Suppressor macrophage treated with lipopolysaccharide for 1 hour (primary cell): ENCODE measurements around the gene ASXL1.

Experiments
- DNase-seq, 3 donors: peaks; one replicate each; pipeline ENCODE4 v3.0.0-alpha.2; 2020 to 2022

The ASXL1 gene

DNA sequence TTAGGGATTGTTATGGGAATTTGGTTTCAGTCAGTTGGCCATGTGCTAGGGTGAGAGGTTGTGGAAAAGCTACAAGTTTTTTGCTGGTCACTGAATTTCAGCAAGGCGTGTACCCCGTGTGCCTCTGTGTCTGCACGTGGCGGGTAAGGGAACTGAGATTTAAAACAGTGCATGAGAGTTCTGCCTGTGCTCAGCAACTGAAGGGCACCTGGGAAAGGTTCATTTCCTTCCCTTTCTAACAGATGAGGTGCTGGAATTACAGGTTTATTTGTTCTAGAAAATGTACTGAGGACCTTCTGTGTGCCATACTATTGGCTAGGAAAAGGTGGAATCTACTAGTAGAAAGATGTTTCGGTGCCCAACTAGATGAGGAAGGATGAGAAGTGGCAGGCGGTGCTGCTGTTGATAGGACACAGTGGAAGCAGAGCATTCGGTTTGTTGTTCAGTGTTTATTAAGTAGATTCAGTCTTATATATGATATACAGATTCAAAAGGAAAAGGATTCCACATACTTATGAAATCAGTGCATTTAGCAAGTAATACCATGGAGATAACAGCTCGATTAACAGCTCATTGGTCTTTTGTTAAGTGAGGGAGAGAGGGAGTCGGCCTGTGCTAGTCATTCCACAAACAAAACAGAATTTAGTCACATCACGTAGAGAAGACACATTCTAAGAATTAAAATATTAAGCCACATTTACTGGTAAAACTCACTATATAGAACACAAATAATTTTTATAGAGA lies 84.7 kb downstream of the ASXL1 start:
- no peak for DNase-seq

DNA sequence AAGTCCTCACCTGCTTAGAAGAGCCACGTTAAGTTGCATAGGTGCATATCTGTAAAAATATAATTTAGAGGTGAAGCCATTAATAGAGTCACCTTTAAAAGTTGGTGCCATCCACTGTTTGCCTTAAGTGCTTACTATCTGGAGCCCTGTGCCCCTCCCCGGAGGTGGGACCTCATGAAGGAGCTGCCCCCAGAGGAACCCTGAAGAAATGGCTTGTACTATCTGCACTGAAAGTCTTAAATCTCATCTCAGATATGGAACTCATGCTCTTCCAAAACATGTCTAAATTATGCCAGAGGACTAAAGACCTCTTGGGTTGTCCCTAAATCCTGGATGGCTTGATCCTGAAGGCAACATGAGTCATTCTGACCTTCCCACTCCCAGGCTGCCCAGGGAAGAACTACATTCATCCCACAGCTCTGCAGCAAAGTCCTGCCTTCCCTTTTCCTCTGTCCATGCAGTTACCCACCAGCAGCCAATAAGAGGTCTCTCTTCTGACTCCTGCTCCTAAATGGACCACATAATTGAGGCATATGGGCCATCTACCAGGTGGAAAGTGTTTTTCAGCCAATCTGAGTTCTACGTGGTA lies 85.3 kb downstream of the ASXL1 start:
- DNase-seq: no peak

DNA sequence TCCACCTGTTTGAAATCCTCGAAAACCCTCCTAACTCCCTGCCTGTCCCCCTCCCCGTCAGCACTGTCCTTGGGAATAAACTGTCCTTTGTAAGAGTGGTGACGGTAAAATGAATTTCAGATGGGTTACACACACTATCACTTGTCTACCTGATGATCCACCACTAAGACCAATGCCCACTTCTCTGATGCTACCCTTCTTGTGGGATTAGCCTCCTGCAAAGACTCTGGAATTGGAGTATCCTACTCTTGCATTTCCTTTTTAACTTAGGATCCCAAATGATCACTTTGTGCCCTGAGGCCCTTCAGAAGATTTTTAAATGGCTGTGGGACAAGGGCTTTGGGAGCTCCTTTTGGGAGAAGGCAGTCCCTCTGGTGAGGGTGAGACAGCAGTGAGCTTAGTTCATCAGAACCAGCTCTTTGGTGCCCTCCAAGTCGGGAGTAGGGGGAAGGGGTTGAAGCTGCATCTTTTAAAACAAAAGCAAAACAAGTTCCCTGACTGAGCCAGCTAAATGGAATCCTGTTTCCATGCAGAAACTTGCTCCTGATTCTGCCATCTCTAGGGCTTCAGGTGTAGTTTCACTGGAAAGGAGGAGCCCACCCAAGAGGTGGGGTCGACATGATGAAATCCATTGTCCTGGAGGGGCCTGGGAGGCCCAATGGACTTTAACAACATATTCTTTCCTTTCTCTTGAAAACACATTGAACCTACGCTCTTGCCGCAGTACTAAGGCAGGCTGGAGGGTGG lies 86.5 kb downstream of the ASXL1 start:
- no peak for DNase-seq

DNA sequence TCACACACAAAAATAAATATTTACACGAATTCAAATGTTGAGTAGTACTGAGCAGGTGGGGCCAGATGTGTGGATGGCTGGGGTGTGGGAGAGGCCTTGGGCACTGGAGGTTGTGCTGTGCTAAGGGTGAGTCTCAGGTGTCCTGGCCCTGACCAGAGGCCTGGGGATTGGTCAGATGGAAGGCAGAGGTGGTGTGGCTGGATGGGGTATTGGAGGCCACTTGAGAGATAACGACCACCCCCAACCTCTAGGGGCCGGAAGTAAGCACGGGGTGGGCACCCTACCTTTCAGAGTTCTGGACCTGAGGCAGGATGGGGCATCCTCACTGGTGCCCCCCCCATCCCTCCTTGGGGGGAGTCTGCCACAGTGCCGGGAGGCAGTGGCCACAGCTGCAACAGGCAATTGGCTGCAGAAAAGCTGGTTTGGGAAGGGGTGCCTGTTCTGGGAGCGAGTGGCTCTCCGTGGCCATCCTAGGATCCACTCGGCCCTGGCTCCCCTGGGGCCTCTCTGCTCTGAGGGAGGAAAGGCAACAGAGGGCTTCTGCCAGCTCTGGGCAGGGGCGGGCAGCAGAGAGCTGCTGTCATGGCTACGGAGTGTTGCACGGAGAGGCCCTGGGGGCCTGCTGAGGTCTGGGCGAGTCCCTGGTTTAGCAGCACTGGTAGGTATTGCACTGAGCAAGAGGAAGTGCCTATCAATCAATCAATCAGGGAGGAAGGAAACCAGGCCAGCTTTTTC lies 87.6 kb downstream of the ASXL1 start:
- DNase-seq: no peak

DNA sequence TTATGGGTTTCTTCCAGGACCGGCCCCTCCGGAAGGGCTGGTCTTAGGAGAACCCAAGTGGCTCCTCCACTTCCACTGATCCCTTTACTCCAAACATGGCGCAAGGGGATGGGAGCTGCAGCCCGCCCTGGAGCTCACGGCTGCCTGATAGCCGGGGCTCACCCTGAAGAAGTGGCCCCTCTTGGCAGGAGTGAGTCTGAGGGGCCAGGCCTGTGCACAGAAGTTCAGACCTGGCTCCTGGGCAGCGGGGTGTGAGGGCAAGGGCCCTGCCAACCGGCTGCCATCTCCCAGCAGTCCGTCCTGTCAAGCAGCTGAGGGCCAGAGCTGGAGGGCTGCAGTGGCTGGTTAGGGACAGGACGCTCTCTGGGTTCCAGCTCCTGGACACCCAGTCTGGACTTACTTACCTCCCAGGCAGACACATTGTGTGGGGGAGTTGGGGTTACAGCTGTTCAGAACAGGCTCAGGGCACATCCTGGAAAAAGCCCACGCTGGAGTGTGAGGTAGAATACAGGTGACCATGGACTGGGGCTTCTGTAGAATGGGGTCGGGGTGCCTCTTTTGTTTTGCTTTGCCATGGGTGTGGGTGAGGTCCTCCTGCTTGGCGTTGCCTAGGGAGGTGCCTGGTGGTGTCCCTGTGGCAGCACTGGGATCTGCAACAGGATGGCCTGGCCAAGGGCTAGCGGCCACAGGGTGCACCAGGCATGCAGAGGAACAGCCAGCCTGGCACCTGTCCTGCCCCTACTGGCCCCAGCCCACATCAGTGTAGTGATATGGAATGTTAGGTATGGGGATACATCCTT lies 88.4 kb downstream of the ASXL1 start:
- DNase-seq: no peak

DNA sequence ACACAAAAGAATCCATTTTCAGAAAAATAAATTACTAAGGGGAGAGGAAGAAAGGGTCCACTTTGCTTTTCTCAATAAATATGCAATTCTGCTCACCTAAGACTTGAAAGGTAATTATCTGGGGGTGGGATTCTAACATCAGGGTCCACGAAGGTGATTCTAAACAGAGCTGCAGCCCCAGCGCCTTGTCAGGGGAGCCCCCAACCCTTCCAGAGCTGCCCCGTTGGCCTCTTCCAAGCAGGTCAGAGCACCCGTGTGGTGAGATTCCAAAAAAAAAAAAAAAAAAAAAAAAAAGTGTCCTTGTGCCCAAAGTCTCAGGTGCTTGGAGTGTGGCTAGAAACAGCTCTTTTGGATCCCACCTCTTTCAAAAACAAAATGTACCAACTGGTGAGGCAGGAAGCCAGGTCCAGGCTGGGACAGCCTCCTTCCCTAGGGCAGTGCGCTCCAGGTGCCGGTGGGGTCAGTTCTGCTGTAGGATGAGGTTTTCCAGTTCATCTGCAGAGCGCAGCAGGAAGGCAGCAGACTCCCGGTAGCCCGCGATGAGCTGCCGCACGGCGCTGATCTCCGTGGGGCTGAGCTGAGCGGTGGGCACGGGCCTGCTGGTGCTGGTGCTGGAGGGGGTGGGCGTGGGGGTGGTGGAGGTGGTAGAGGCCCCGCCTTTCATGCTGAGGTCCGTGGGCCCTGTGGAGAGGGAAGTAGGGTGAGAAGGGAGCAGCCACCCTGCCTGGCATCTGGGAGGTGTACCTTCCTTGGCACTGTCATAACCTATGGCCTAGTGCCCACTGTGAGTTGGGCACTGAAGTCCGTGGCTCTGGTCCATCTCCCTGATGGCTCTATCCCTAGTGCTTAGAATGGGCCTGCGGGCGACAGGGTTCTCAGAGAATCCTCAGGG lies 89.3 kb downstream of the ASXL1 start:
- no peak for DNase-seq

DNA sequence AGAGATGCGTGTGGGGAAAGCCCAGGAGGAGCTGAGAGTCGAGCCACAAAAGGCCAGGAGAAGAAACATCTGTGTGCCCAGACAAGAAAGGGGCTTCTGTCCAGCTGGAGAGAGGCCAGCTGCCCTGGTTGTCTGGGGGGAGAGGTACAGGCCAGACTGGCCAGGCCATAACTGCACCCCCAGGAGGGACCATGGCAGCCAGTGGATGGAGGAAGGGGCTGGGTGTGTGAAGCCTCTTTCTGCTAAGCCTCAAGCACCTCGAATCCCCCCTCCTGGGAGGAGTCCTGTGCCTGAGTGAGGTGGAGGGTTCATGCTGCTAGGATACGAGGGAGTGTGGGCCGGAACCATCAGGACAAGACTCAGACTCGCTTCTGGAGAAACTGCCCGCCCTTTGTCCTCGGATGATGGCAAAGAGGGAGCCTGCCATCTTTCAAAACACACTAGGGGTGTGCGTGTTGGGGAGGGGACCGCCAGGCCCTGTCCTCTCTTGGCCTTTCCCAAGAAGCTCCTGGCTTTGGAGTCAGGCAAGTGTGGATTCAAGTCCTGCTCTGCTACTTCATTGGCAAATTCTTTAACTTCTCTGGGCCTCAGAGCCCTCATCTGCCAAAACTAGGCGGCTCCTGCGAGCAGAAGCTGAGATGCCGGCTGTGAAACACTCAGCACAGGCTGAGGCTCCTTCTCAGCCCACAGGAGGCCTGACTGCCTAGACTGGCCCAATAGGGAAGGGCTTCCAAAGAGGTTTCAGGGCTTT lies 90.3 kb downstream of the ASXL1 start:
- DNase-seq: no peak

DNA sequence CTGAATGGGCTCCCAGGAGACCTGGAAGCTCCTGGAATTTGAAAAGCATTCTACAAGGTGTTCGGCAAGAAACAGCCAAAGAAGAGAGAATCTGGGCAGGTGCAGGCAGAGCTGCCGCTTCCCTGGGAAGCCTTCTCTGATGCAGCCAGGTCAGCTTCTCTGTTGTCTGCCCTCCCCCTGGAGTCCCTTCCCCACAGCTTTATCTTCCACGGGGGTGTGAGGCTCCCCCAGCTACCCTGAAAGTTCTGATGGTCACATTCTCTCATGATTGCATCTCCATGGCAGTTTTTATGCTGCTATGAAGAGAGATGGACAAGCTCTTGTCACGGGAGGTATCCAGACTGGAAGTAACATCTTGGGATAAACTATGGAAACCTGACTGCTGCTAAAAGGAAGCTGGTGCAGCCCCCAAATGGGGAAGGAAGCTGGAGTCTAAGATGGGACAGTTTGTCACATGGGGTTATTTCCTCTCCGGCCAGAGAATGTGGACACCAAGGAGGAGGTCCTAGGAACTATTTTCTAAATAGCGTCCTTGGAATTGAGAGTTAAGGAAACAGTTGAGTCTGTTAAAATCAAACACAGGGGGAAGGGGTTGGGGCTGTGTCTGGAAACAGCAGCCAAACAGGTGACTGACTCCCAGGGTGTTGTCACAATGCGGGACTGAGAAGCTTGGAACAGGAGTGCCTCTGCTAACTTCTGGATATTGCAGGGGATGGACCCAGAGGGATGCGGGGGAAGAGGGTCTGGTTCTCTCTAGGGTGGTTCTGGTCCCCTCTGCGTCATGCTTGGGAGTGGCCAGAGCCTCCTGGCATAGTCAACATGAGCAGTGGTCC lies 91.1 kb downstream of the ASXL1 start:
- DNase-seq: peak; percentile 52 to 60 (median 59)

DNA sequence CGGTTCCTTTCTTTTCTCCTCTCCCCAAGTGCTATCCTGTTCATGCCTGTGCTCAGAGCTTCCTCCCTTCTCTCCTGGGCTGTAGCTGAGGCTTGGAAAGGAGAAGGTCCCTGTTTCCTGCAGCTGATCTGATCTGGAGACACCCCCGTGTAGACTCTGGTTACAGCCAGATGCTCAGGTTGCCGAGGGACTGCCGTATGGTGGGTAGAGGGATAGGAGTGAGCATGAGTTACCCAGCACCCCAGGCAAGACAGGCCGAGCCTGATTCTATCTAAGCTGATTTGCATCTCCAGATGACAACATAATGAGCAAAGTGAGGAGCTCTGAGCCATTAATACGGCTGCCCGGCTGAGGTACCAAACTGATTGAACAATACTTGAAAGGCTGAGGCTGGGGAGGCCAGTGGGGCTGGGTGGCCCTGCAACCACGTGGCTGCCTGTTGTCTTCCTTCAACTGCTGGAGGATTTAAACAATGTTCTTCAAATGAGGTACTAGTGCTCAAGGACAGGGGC lies 91.8 kb downstream of the ASXL1 start:
- DNase-seq: peak in 1 of 3 donors; percentile 20

DNA sequence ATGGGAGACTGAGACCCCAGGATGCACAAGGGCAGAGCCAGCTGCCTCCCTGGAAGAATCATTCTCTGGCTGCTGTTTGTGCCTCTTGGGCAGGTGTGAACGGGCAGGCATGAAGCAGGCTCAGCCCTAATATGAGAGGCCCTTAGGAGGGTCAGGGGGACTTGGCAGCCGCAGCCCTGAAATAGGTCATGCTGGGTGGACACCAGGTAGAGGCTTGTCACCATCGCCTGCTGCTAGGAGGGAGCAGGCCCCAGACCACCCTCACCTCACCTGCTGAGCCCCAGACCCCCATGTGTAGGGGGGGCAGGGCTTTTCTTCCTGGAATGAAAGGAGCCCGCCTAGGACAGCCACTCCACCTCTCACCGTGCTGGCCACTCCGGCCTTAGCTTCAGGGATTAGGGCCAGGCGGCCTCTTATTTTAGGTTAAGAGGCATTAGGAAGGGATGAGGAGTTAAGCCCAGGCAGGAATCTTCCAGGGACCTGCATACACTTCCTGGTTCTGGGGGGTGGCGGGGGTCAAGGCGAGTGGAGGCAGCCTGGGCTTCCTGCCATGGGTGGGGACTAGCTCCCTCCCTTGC lies 92.4 kb downstream of the ASXL1 start:
- DNase-seq: no peak

DNA sequence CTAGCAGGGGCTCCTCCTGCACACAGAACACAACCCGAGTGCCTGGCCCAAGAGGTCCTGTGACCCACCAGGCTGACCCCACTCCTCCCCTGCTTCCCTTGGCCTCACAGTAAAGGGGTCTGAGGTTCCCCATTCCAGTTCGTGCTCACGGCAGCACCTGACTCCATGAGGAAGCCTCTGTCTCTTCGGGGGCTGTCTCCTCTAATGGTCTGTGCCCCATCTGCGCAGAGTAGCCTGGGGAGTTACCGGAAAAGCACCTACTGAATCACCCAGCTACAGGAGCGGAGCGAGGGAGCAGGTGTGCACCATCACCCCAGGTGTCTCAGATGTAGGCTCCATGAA lies 93.2 kb downstream of the ASXL1 start:
- no peak for DNase-seq

DNA sequence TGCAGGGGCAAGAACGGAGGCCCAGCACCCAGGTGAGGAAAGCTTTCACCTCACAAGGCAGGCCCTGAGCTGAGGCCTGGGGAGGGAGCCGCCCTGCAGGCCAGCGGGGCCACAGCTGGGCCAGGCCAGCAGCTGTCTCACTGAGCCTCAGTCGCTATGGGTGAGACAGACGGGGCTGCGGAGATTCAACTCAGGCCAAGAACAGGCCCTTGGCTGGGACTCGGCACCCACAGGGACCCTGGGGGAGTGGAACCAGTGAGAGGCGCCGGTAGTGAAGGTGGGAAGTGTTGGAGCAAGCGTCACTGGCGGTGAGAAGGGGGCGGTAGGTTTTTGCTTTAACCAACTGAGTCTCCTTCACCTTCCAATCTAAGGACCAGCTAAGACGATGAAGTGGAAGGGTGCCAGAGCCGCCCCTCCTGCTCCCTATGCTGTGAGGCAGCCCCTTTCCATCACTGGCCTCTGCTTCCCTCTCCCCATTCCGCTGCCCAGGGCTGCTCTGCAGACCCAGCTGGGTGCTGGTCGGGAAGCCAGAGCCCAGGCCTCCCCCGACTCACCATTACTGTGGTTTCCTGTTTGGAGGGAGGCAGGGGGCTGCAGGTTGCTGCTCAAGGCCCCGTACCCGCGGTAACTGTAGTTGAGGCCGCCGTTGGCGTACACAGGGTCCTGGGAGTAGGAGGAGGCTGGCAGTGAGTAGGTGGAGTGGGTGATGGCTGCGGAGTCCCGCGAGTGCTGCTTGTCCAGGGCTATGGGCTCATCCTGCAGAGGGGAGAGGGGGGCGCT lies 93.7 kb downstream of the ASXL1 start:
- no peak for DNase-seq

DNA sequence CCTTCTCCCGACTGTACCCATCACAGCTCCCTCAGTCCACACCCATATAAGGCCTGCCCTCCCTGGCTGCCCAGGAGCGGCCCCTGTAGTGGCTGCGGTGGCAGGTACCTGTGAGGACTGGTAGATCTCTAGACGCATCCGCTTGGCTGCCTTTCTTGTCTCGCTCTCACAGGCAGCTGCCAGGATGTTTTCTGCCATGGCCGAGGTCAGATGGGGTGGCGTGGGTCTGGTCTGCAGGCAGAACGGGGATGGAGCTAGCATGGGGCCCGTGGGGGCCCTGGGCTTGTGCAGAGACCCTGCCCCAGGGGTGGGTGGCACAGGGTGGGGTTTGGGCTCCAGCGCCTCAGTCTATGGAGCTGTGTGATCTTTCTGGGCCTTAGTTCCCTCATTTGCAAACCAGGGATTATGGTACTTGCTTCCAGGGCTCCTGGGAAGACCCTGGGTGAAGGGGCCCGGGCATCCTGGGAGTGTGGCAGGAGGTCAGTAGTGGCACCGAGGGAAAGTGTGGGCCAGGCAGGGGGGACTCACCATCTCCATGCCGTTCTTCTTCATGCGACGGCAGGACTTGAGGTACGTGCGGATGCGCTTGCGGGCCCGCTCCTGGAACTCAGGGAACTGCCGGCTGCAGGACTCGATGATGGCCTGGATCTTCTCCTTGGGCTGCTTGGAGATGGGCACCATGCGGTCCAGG lies 94.8 kb downstream of the ASXL1 start:
- DNase-seq: no peak

DNA sequence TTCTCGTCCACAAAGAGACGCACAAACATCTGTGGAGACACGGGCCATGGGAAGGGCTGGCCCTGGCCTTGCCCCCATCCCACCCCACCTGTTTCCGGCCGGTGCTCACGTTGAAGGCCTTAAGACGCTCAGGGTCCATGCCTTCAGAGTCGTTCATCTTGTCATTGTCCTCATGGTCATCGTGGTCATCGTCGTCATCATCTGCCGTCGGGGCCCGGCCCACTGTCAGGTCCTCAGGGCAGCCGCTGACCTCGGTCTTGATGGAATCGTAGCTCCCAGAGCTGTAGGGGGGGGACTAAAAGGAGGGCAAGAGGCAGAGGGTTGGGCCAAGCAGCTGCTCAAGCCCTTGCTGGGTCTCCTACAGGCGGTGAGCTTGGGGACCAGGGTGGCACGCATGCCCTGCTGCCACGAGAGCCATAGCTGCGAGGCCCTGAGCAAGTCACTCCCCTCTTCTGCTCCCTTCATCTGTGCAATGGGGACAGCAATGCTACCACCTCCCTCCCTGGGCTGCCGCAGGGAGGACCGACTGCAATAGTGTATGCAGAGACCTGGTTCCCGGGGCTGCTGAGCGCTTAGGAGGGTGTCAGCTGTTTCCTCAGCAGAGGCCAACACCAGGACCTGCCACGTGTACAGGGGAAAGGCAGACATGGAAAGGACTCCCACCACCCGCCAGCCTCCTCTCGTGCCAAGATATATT lies 95.5 kb downstream of the ASXL1 start:
- DNase-seq: no peak

DNA sequence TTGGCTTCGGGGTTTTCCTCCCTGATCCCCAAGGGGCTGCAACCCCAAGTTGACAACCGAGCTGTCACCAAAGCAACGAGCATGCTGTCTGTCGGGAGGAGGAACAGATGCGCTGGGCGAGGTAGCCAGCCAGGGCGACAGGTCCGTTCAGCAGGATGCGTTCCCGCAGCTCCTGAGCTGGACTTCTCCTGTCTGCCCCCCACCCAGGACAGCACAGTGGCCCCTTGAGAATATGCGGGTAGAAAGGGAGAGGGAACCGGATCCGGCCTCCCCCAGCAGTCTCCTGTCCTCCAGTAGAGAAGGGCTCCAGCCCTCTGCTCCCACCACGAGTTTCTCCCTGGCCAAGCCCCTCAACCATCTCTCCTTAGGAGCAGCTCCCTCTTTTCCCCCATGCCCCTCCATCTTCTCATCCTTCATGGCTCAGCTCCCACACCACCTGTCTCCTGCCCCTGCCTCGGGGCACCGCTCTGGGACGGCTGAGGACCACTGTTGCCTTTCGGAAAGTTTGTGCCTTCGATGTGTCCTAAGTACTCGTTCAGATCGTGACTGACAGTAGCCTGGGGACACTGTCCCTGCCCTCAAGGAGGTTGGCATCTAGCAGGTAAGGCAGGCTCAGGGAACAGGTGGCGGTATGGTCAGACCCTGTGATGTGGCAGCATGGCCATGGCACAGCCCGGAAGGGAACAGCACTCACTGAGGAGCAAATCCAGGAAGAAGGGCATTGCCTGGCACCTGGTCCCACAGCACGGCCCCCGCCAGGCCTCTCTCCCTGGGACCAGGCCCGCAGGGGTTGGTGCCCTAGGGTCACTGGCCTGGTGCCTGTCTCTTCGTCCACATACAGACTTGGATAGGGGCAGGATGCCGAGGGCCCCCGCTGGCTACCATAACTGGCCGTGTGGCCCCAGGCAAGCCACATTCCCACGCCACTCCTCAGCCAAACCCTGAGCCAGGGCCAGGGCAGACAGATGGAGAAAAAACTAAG lies 96.3 kb downstream of the ASXL1 start:
- DNase-seq: no peak
